H1 (cell line): ENCODE data around the gene RUSF1. TPM values are rescaled to one million over a fixed set of nuclear protein-coding genes. Genes with fewer than 3 reads are reported as not detected.

Experiments
- CTCF ChIA-PET: fragments of 300-600 bp; sonication (Branson Sonifier 250); formaldehyde crosslinking; loops from one replicate; lab custom pipeline; 2021; ENCODE audit not compliant: partially characterized antibody; lab: Charles Lee
- POLR2A ChIA-PET: fragments of 300-600 bp; sonication (Branson Sonifier 250); formaldehyde crosslinking; loops from one replicate; lab custom pipeline; 2021; ENCODE audit warnings: inconsistent platforms; ENCODE audit not compliant: partially characterized antibody; lab: Charles Lee
- DNase-seq, 2 experiments: peaks; one replicate each; pipeline versions ENCODE4 v3.0.0 to v3.0.0-alpha.2; 2010 to 2022; ENCODE audit warnings: low spot score in 2 of 2, low read depth in 1 of 2, mixed read lengths in 1 of 2
- FAIRE-seq: peaks from 2 replicates; lab custom pipeline; 2011; peaks lifted over from hg19 to GRCh38; lab: Jason Lieb, UNC
- H2AFZ ChIP-seq: 2 replicates; pipeline ENCODE4 v1.8.1; 2012; ENCODE audit warnings: low read length, inconsistent platforms
- H2AK5ac ChIP-seq: 2 replicates; pipeline ENCODE4 v1.6.1; 2013; ENCODE audit warnings: low read depth, low read length
- H2BK120ac ChIP-seq: replicated peaks from 2 replicates; pipeline ENCODE3; 2013; ENCODE audit warnings: low read depth, low read length, inconsistent platforms
- H2BK12ac ChIP-seq: 2 replicates; pipeline ENCODE4 v1.6.1; 2013; ENCODE audit warnings: low read depth, low read length
- H2BK15ac ChIP-seq: 2 replicates; pipeline ENCODE4 v1.6.1; 2013; ENCODE audit warnings: low read length
- H2BK20ac ChIP-seq: 2 replicates; pipeline ENCODE4 v1.6.1; 2013; ENCODE audit warnings: low read length
- H2BK5ac ChIP-seq: 2 replicates; pipeline ENCODE4 v1.6.1; 2013; ENCODE audit warnings: low read depth, low read length
- H3K14ac ChIP-seq: 2 replicates; pipeline ENCODE4 v1.6.1; 2013; ENCODE audit warnings: inconsistent platforms; ENCODE audit not compliant: insufficient read length
- H3K18ac ChIP-seq: 2 replicates; pipeline ENCODE4 v1.6.1; 2013; ENCODE audit warnings: low read length; ENCODE audit errors: extremely low read depth
- H3K23ac ChIP-seq: 2 replicates; pipeline ENCODE4 v1.6.1; 2013; ENCODE audit warnings: inconsistent platforms; ENCODE audit not compliant: insufficient read length
- H3K23me2 ChIP-seq: 2 replicates; pipeline ENCODE4 v1.6.1; 2013; ENCODE audit warnings: low read depth, low read length
- H3K27ac ChIP-seq: 2 replicates; pipeline ENCODE4 v1.6.1; 2011; ENCODE audit warnings: low read depth, low read length, inconsistent platforms
- H3K27me3 ChIP-seq, 4 experiments: replicated peaks in 1 of 4; 1 replicate in 1 of 4; 2 replicates in 3 of 4; pipeline versions ENCODE4 v1.6.1 to v1.8.1; 2011 to 2013; ENCODE audit warnings: low read length in 3 of 4, mild to moderate bottlenecking in 3 of 4, inconsistent platforms in 2 of 4, mixed read lengths in 2 of 4, moderate library complexity in 1 of 4; ENCODE audit not compliant: control insufficient read depth in 3 of 4, insufficient read depth in 3 of 4; ENCODE audit errors: extremely low read depth in 1 of 4
- H3K36me3 ChIP-seq, 4 experiments: 2 replicates each; pipeline versions ENCODE4 v1.6.1 to v1.8.1; 2011 to 2013; ENCODE audit warnings: mild to moderate bottlenecking in 4 of 4, low read length in 3 of 4, moderate library complexity in 2 of 4, control low read depth in 1 of 4, inconsistent platforms in 1 of 4; ENCODE audit not compliant: insufficient read depth in 4 of 4, control insufficient read depth in 2 of 4
- H3K4ac ChIP-seq: replicated peaks from 2 replicates; pipeline ENCODE3; 2013; ENCODE audit warnings: low read length, low read depth, mixed read lengths, inconsistent platforms; ENCODE audit not compliant: insufficient read length
- H3K4me1 ChIP-seq, 4 experiments: replicated peaks in 1 of 4; 1 replicate in 1 of 4; 2 replicates in 3 of 4; pipeline versions ENCODE4 v1.6.1 to v1.8.1; 2011 to 2013; ENCODE audit warnings: low read length in 3 of 4, inconsistent platforms in 2 of 4, mixed read lengths in 1 of 4; ENCODE audit not compliant: insufficient read depth in 4 of 4, control insufficient read depth in 3 of 4
- H3K4me2 ChIP-seq, 2 experiments: 2 replicates each; pipeline versions ENCODE4 v1.6.1 to v1.8.1; 2011 to 2013; ENCODE audit warnings: low read depth in 2 of 2, low read length in 2 of 2, control low read depth in 1 of 2, inconsistent platforms in 1 of 2, mild to moderate bottlenecking in 1 of 2; ENCODE audit not compliant: insufficient read depth in 1 of 2
- H3K4me3 ChIP-seq, 4 experiments: fragments of 200-600, 300-600 bp in 1 of 4; sonication (generic), shearing (Covaris generic), sonication (Bioruptor Twin) in 1 of 4; 2 replicates each; pipeline versions ENCODE4 v1.5.1 to v1.8.1; 2011 to 2016; ENCODE audit warnings: low read length in 4 of 4, low read depth in 3 of 4, control low read depth in 2 of 4, inconsistent platforms in 2 of 4, mild to moderate bottlenecking in 2 of 4, mixed read lengths in 1 of 4, moderate library complexity in 1 of 4; ENCODE audit not compliant: insufficient read depth in 2 of 4; ENCODE audit errors: extremely low read depth in 1 of 4
- H3K56ac ChIP-seq: replicated peaks from 2 replicates; pipeline ENCODE3; 2013; ENCODE audit warnings: low read depth, mild to moderate bottlenecking, mixed read lengths, low read length, inconsistent platforms; ENCODE audit not compliant: insufficient read length
- H3K79me1 ChIP-seq: 2 replicates; pipeline ENCODE4 v1.6.1; 2013; ENCODE audit warnings: low read depth, low read length, control low read depth
- H3K79me2 ChIP-seq, 2 experiments: 2 replicates each; pipeline versions ENCODE4 v1.6.1 to v1.8.1; 2012 to 2013; ENCODE audit warnings: low read length in 2 of 2, mild to moderate bottlenecking in 2 of 2, inconsistent platforms in 1 of 2; ENCODE audit not compliant: insufficient read depth in 2 of 2, control insufficient read depth in 1 of 2
- H3K9ac ChIP-seq, 4 experiments: replicated peaks in 1 of 4; 1 replicate in 1 of 4; 2 replicates in 3 of 4; pipeline versions ENCODE4 v1.6.1 to v1.8.1; 2011 to 2013; ENCODE audit warnings: low read depth in 3 of 4, low read length in 3 of 4, control low read depth in 2 of 4, mild to moderate bottlenecking in 2 of 4, moderate library complexity in 2 of 4, inconsistent platforms in 1 of 4; ENCODE audit errors: extremely low read depth in 1 of 4
- H3K9me3 ChIP-seq, 2 experiments: 2 replicates each; pipeline versions ENCODE4 v1.6.1 to v1.8.1; 2012 to 2013; ENCODE audit warnings: mild to moderate bottlenecking in 2 of 2, moderate library complexity in 2 of 2, control low read depth in 1 of 2, inconsistent platforms in 1 of 2, low read depth in 1 of 2, low read length in 1 of 2, mixed read lengths in 1 of 2; ENCODE audit not compliant: insufficient read depth in 2 of 2
- H4K20me1 ChIP-seq, 2 experiments: replicated peaks in 1 of 2; 2 replicates each; pipeline versions ENCODE3 to v1.8.1; 2011 to 2013; ENCODE audit warnings: inconsistent platforms in 2 of 2, low read length in 2 of 2, mild to moderate bottlenecking in 1 of 2; ENCODE audit not compliant: insufficient read depth in 2 of 2, control insufficient read depth in 1 of 2
- H4K5ac ChIP-seq: 2 replicates; pipeline ENCODE4 v1.6.1; 2013; ENCODE audit warnings: low read length, low read depth, mixed read lengths, inconsistent platforms; ENCODE audit not compliant: insufficient read length
- H4K8ac ChIP-seq: 2 replicates; pipeline ENCODE4 v1.8.0; 2013; ENCODE audit warnings: mild to moderate bottlenecking, moderate library complexity, low read length, inconsistent platforms; ENCODE audit not compliant: insufficient read depth; ENCODE audit errors: extremely low read depth
- H4K91ac ChIP-seq: replicated peaks from 2 replicates; pipeline ENCODE3; 2013; ENCODE audit warnings: low read length, mixed read lengths, inconsistent platforms; ENCODE audit not compliant: insufficient read length
- CREB1 ChIP-seq: IDR thresholded peaks from 2 replicates; pipeline ENCODE4 v1.6.1; 2012; ENCODE audit warnings: inconsistent platforms
- EZH2 ChIP-seq: fragments of 200-600 bp; sonication (generic); IDR thresholded peaks from 2 replicates; pipeline ENCODE4 v1.7.1; 2012; ENCODE audit warnings: low read depth, mild to moderate bottlenecking, moderate library complexity, low read length, inconsistent platforms; ENCODE audit not compliant: severe bottlenecking
- HDAC6 ChIP-seq: IDR thresholded peaks from one replicate; pipeline ENCODE4 v1.7.1; 2012; ENCODE audit warnings: low read depth, mild to moderate bottlenecking, inconsistent platforms, low read length, moderate library complexity
- NRF1 ChIP-seq: IDR thresholded peaks from 2 replicates; pipeline ENCODE4 v1.6.1; 2011; ENCODE audit warnings: mild to moderate bottlenecking, low read depth, low read length, improper control_type of control experiment
- POLR2AphosphoS5 ChIP-seq: IDR thresholded peaks from 2 replicates; pipeline ENCODE4 v1.6.1; 2011; ENCODE audit warnings: low read depth, low read length
- SP1 ChIP-seq: IDR thresholded peaks from 2 replicates; pipeline ENCODE4 v1.6.1; 2011; ENCODE audit warnings: low read depth, low read length
- WGBS, 2 experiments: shearing (Covaris generic) in 1 of 2; methylation state at CpG; one replicate each; pipeline versions ENCODE4 v1.1.6 to v1.1.7; 2013 to 2015; ENCODE audit warnings: low lambda C conversion rate in 2 of 2, mixed read lengths in 2 of 2, inconsistent platforms in 1 of 2, low coverage in 1 of 2, missing lambda C conversion rate in 1 of 2; ENCODE audit not compliant: insufficient replicate concordance in 2 of 2, insufficient coverage in 1 of 2, insufficient read length in 1 of 2; ENCODE audit errors: extremely low coverage in 1 of 2, missing lambda C conversion rate in 1 of 2; 5-methylcytosine and 5-hydroxymethylcytosine counted together
- polyA plus RNA-seq, 7 experiments: library from polyadenylated mRNA; depleted of rRNA in 3 of 7; stranded (reverse) in 5 of 7; unstranded in 2 of 7; fragments of >200 nt in 5 of 7; fragments of 200-250 nt in 2 of 7; gene quantifications; 1 replicate in 5 of 7; 2 replicates in 1 of 7; 4 replicates in 1 of 7; pipeline versions ENCODE4 v1.2.1 to v1.2.3, GENCODE V29; 2011 to 2013; ENCODE audit warnings: missing spikeins in 2 of 7, mixed read lengths in 2 of 7
- total RNA-seq: library from RNA; stranded (reverse); fragmentation: NEBNext Ultra II Directional; extraction: Animal tissue kit (Norgen Biotek cat#: 25700); gene quantifications from 2 replicates; pipeline ENCODE4 v1.2.1, GENCODE V29; 2021

RUSF1 gene
- total and polyA plus RNA-seq, 2 of the 8 experiments (the other 6 are each of a cell fraction or from before 2014, with no cell fraction given), result 22.5 to 33.7 TPM

GRCh38 chr16:31459687-31460581 is 48.3 kb downstream of the RUSF1 start:
- Histone ChIP-seq H2BK15ac (no peak overlapping the region), H4K8ac (peak overlapping the region; percentile 100; the same call in 1 of the 2 replicates), H3K27ac (peak overlapping the region; percentile 99), H3K9me3 (no peaks in the 10 kb centered on the region), H2BK20ac (no peak overlapping the region), H3K56ac (peak overlapping the region; percentile 94), H3K4me3 (peak overlapping the region; percentile 70 to 85 (median 76)), H3K14ac (no peak overlapping the region), H4K5ac (peak overlapping the region; percentile 99), H2BK120ac (no peak overlapping the region), H4K91ac (peak overlapping the region; percentile 98), H3K23me2 (peaks cover 11% of the 10 kb centered on the region; the same call in 1 of the 2 replicates), H2BK5ac (peak overlapping the region; percentile 97), H2AK5ac (no peak overlapping the region), H3K4me1 (peaks cover 0 to 16% (median 6%) of the 10 kb centered on the region in 4 experiments; a peak in 5 of 7 replicates), H3K79me2 (peaks cover 0 to 27% of the 10 kb centered on the region in 2 experiments; a peak in 2 of 4 replicates), H3K36me3 (peaks cover 0 to 13% (median 0%) of the 10 kb centered on the region in 4 experiments; a peak in 2 of 8 replicates), H2BK12ac (peak overlapping the region; percentile 94; the same call in 1 of the 2 replicates), H3K9ac (peak overlapping the region; percentile 91 to 99 (median 99)), H3K4ac (no peak overlapping the region), H4K20me1 (peaks cover 14 to 20% of the 10 kb centered on the region in 2 experiments), H3K18ac (peak overlapping the region; percentile 96; the same call in 1 of the 2 replicates), H3K23ac (no peak overlapping the region), H2AFZ (peak overlapping the region; percentile 43; the same call in 1 of the 2 replicates), H3K27me3 (no peaks in the 10 kb centered on the region), H3K4me2 (peak overlapping the region; percentile 88 to 98), H3K79me1 (peaks cover 8% of the 10 kb centered on the region)
- ChIA-PET POLR2A (interaction anchor here (0.6 to 4.5 kb wide), 16 partner anchors 8 to 386 kb away, joined by 3 to 40 read pairs (median 4); partner anchors contain the start of genes FUS, KAT8, TGFB1I1 and ZNF646), CTCF (interaction anchor here (0.7 to 2.7 kb wide), 32 partner anchors 8 to 417 kb away, joined by 3 to 35 read pairs (median 4); partner anchors contain the start of genes AHSP, TGFB1I1 and ZNF267)
- 9% methylated on average over 39 of the region's 61 CpGs; no CpG with 5 or more reads in 1 of the 2 experiments for WGBS, 2 experiments
- FAIRE-seq (no peak), DNase-seq (peak; percentile 99 to 100)
- TF ChIP-seq SP1, result peak; percentile 3; the same call in 1 of the 2 replicates
- TF ChIP-seq CREB1, result peak; percentile 44
- TF ChIP-seq HDAC6, result no peak
- TF ChIP-seq NRF1, result peak; percentile 95
- no peak for TF ChIP-seq EZH2
- TF ChIP-seq POLR2AphosphoS5, result peak; percentile 11; the same call in 1 of the 2 replicates
